OCI-LY3 (cell line): ENCODE data around the gene YAF2.

Experiments
- H2AFZ ChIP-seq: fragments of 200-600, 300-600 bp; shearing (Covaris generic); 2 replicates; pipeline ENCODE4 v1.6.0; 2014; ENCODE audit warnings: antibody characterized with exemption, low read depth, low read length
- H3K27ac ChIP-seq: fragments of 200-600, 300-600 bp; sonication (generic); 2 replicates; pipeline ENCODE4 v1.5.1; 2014; ENCODE audit warnings: mild to moderate bottlenecking, low read length, moderate library complexity, mixed read lengths
- H3K27me3 ChIP-seq: fragments of 200-600, 300-600 bp; sonication (generic); 2 replicates; pipeline ENCODE4 v1.6.1; 2014; ENCODE audit warnings: low read depth, low read length, mixed read lengths
- H3K36me3 ChIP-seq: fragments of 200-600, 300-600 bp; sonication (generic); replicated peaks from 2 replicates; pipeline ENCODE3; 2014; ENCODE audit warnings: low read depth, low read length, mixed read lengths
- H3K4me1 ChIP-seq: fragments of 300-600, 200-600 bp; sonication (generic); 2 replicates; pipeline ENCODE4 v1.6.1; 2014; ENCODE audit warnings: low read length, mixed read lengths
- H3K4me2 ChIP-seq: fragments of 200-600, 300-600 bp; sonication (generic); 2 replicates; pipeline ENCODE4 v1.6.1; 2014; ENCODE audit warnings: low read length, mixed read lengths
- H3K4me3 ChIP-seq: fragments of 300-600, 200-600 bp; sonication (generic); 2 replicates; pipeline ENCODE4 v1.5.1; 2014; ENCODE audit warnings: antibody characterized with exemption, mild to moderate bottlenecking, low read length, moderate library complexity
- H3K79me2 ChIP-seq: fragments of 300-600, 200-600 bp; shearing (Covaris generic); 2 replicates; pipeline ENCODE4 v1.6.1; 2014; ENCODE audit warnings: mild to moderate bottlenecking, low read length, mixed read lengths
- H3K9ac ChIP-seq: fragments of 300-600, 200-600 bp; shearing (Covaris generic); 2 replicates; pipeline ENCODE4 v1.6.0; 2014; ENCODE audit warnings: mild to moderate bottlenecking, low read length, moderate library complexity
- H3K9me3 ChIP-seq: fragments of 200-600, 300-600 bp; shearing (Covaris generic); 2 replicates; pipeline ENCODE4 v1.6.1; 2014; ENCODE audit warnings: low read length, mixed read lengths; ENCODE audit not compliant: insufficient read depth
- H4K20me1 ChIP-seq: fragments of 200-600, 300-600 bp; sonication (generic); 2 replicates; pipeline ENCODE4 v1.6.1; 2016; ENCODE audit warnings: low read length, mixed read lengths; ENCODE audit not compliant: insufficient read depth
- CTCF ChIP-seq: fragments of 200-600, 300-600 bp; sonication (generic); IDR thresholded peaks from 2 replicates; pipeline ENCODE4 v1.5.1; 2014; ENCODE audit warnings: antibody characterized with exemption, low read length, low read depth
- EZH2phosphoT487 ChIP-seq: fragments of 200-600 bp; shearing (Covaris generic); IDR thresholded peaks from 2 replicates; pipeline ENCODE4 v1.6.1; 2018; ENCODE audit warnings: antibody characterized with exemption, mixed run types, low read depth

YAF2 gene

GRCh38 chr12:42284157-42284556 lies 46.1 kb upstream of the YAF2 start:
- H2AFZ ChIP-seq, result no peak overlapping the region
- H4K20me1 ChIP-seq, result no peaks in the 10 kb centered on the region
- H3K36me3 ChIP-seq, result no peaks in the 10 kb centered on the region
- no peaks in the 10 kb centered on the region for H3K9me3 ChIP-seq
- H3K4me3 ChIP-seq, result no peak overlapping the region
- no peak overlapping the region for H3K27ac ChIP-seq
- H3K4me1 ChIP-seq, result peaks cover 11% of the 10 kb centered on the region
- H3K79me2 ChIP-seq, result no peaks in the 10 kb centered on the region
- no peak overlapping the region for H3K9ac ChIP-seq
- no peak for TF ChIP-seq CTCF
- no peak for TF ChIP-seq EZH2phosphoT487
- 0 out of 2 replicates have a peak, but pooled peaks cover 3% of the 10 kb centered on the region for H3K27me3 ChIP-seq
- H3K4me2 ChIP-seq, result peak overlapping the region; percentile 31; the same call in 1 of the 2 replicates

DNA sequence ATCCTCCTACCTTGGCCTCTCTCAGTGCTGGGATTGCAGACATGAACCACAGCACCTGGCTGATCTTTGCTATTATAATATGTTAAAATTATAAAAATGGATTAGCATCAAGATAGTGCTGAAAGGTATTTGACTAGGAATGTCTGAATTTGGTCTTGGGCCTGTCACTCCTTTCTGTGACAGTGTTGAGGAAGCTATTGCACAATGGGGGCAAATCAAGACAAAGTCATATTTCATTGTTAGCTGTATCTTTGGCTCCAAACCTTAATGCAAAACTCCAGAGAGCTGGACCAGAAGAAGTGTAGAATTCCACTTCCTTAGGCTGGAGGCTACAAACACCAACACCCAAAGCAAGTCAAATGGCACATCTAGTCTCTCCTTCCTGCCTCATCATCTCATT lies 45.7 kb upstream of the YAF2 start:
- TF ChIP-seq EZH2phosphoT487, result no peak
- no peak for TF ChIP-seq CTCF

GRCh38 chr12:42282294-42282693 lies 44.2 kb upstream of the YAF2 start:
- Histone ChIP-seq H3K36me3 (no peaks in the 10 kb centered on the region), H3K27ac (no peak overlapping the region), H3K27me3 (peaks cover 4% of the 10 kb centered on the region; the same call in 1 of the 2 replicates), H3K4me1 (peaks cover 11% of the 10 kb centered on the region), H2AFZ (no peak overlapping the region), H3K79me2 (no peaks in the 10 kb centered on the region), H3K4me3 (no peak overlapping the region), H3K9ac (no peak overlapping the region), H3K4me2 (no peak overlapping the region), H3K9me3 (no peaks in the 10 kb centered on the region), H4K20me1 (no peaks in the 10 kb centered on the region)
- TF ChIP-seq CTCF (no peak), EZH2phosphoT487 (no peak)

More for the DNA sequence above, 45.7 kb upstream of the YAF2 start:
- H3K9ac ChIP-seq, result no peak overlapping the region
- H3K27me3 ChIP-seq, result 0 out of 2 replicates have a peak, but pooled peaks cover 3% of the 10 kb centered on the region
- no peaks in the 10 kb centered on the region for H3K79me2 ChIP-seq
- peak overlapping the region; percentile 31; the same call in 1 of the 2 replicates for H3K4me2 ChIP-seq
- no peaks in the 10 kb centered on the region for H4K20me1 ChIP-seq
- no peak overlapping the region for H3K4me3 ChIP-seq
- H3K9me3 ChIP-seq, result no peaks in the 10 kb centered on the region
- no peak overlapping the region for H3K27ac ChIP-seq
- peaks cover 11% of the 10 kb centered on the region for H3K4me1 ChIP-seq
- H3K36me3 ChIP-seq, result no peaks in the 10 kb centered on the region
- H2AFZ ChIP-seq, result no peak overlapping the region

DNA sequence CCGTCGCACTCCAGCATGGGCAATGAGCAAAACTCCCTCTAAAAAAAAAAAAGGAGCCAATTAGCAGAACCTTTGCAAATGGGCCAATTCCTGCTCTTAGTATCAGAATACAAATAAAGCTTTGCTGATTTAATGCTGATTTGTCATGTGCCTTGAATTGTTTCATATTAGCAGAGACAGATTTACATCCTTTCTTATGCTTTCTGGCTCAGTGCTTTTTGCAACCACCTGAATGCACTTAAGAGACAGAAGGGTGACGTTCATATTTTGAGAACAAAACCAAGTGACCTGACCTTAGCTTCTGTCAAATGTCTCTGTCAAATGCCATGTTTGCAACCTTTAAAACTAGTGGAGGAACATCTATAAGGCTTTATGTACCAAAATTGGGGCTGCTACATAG lies 43.8 kb upstream of the YAF2 start:
- H3K4me2 ChIP-seq, result no peak overlapping the region
- no peaks in the 10 kb centered on the region for H3K9me3 ChIP-seq
- H3K4me1 ChIP-seq, result peaks cover 11% of the 10 kb centered on the region
- H3K36me3 ChIP-seq, result no peaks in the 10 kb centered on the region
- TF ChIP-seq CTCF (no peak), EZH2phosphoT487 (no peak)
- no peaks in the 10 kb centered on the region for H4K20me1 ChIP-seq
- no peak overlapping the region for H3K9ac ChIP-seq
- H3K79me2 ChIP-seq, result no peaks in the 10 kb centered on the region
- no peak overlapping the region for H2AFZ ChIP-seq
- no peak overlapping the region for H3K27ac ChIP-seq
- H3K27me3 ChIP-seq, result peaks cover 6% of the 10 kb centered on the region; the same call in 1 of the 2 replicates
- H3K4me3 ChIP-seq, result no peak overlapping the region
